GM12878 (cell line): ENCODE results near the gene SYNPR.

Source experiments
- MEF2A ChIP-seq: IDR thresholded peaks from 2 replicates; pipeline ENCODE4 v1.6.1; 2011; ENCODE audit warnings: low read depth, mild to moderate bottlenecking, low read length, moderate library complexity; ENCODE audit not compliant: insufficient read depth
- RFX5 ChIP-seq: IDR thresholded peaks from 2 replicates; pipeline ENCODE4 v1.6.1; 2011; ENCODE audit warnings: low read depth, low read length, improper control_type of control experiment
- STAT1 ChIP-seq: fragments of 450-650 bp; conservative IDR thresholded peaks from 2 replicates; pipeline ENCODE4 v1.6.1; 2014; ENCODE audit warnings: antibody characterized with exemption, mild to moderate bottlenecking

DNA sequence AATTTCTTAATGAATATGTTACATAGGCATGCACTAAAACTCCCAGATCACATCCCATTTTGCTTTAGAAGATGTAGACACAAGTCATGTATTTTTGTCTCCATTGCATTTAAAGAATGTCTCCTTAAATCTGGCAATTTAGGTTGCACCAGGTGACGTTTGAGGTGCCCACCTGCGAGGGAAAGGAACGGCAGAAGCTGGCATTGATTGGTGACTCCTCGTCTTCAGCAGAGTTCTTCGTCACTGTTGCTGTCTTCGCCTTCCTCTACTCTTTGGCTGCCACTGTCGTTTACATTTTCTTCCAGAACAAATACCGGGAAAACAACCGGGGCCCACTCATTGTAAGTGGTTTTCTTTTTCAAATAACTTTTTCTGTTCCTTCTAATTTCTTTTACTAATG is 278.3 kb downstream of the SYNPR start:
- no peak for TF ChIP-seq MEF2A
- no peak for TF ChIP-seq STAT1
- TF ChIP-seq RFX5: no peak
